SJSA1 (cell line): ENCODE results near the gene SLC44A5. TPM values are rescaled to one million over a fixed set of nuclear protein-coding genes. Genes with fewer than 3 reads are reported as not detected.
"Not testable (repeated sequence)": the region's sequence is repeated elsewhere in the genome, so short reads cannot be mapped to it uniquely, and the experiment has no call there.

Experiments used
- DNase-seq, 2 experiments: peaks; one replicate each; pipeline ENCODE4 v3.0.0-alpha.2; 2015 to 2020; ENCODE audit warnings: low spot score in 2 of 2, low read depth in 1 of 2
- H3K27ac ChIP-seq: fragments of 250-450 bp; sonication (Bioruptor Pico); 2 replicates; pipeline ENCODE4 v1.5.1; 2020; ENCODE audit warnings: mild to moderate bottlenecking, moderate library complexity
- H3K27me3 ChIP-seq: fragments of 250-450 bp; sonication (Bioruptor Pico); replicated peaks from 2 replicates; pipeline ENCODE4 v1.5.1; 2020; ENCODE audit warnings: mild to moderate bottlenecking, moderate library complexity
- H3K36me3 ChIP-seq: fragments of 250-450 bp; sonication (Bioruptor Pico); 2 replicates; pipeline ENCODE4 v1.5.1; 2020; ENCODE audit warnings: mild to moderate bottlenecking
- H3K4me1 ChIP-seq: fragments of 250-450 bp; sonication (Bioruptor Pico); replicated peaks from 2 replicates; pipeline ENCODE4 v1.6.1; 2021; ENCODE audit warnings: mild to moderate bottlenecking
- H3K4me3 ChIP-seq: fragments of 250-450 bp; sonication (Bioruptor Pico); 2 replicates; pipeline ENCODE4 v1.5.1; 2020; ENCODE audit warnings: mild to moderate bottlenecking
- H3K9me3 ChIP-seq: fragments of 250-450 bp; sonication (Bioruptor Pico); replicated peaks from 2 replicates; pipeline ENCODE4 v1.5.1; 2020; ENCODE audit warnings: mild to moderate bottlenecking
- total RNA-seq: library from RNA; depleted of rRNA; stranded (reverse); fragments of >200 nt; shearing (Covaris generic); gene quantifications from 2 replicates; pipeline ENCODE4 v1.2.3, GENCODE V29; 2014

SLC44A5 gene
- total RNA-seq, 1 experiment from 2014 or later: 0.05 TPM

DNA sequence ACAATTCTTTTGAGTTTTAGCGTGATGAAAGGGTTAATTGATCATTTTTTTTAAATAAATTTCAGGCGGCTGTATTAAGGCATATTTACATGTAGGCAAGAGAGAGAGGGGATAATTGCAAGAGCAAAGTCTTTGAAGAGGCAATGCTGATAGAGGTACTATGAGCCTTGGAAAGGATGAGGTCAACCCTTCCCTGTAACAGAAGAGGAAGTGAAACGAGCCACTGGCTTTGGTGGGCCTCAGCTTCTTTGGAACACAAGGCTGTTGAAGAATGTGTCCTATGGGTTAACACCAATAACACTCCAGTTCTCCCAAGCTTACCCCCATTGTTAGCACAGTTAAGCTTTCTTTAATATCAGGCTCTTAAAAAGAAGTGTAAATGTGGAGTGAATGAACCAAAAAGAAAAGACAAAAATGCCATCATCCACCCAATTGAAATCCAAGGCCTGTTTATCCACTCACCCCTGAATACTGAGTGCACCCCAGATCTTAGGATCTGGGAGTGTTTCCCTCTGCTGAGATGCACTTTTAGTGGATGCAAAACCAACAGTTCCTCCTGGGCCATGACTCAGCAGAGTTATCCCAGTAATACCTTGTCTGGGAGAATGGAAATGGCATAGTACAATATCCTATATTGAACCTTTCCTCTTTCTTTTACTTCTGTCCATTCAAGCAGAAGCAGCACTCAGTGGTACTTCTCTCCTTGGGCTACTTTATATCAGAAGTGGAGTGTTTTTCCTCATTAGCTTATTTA lies 216.4 kb downstream of the SLC44A5 start:
- no peak overlapping the region for H3K4me3 ChIP-seq
- H3K36me3 ChIP-seq: no peaks in the 10 kb centered on the region
- no peaks in the 10 kb centered on the region for H3K9me3 ChIP-seq
- H3K4me1 ChIP-seq: no peaks in the 10 kb centered on the region
- no peak for DNase-seq
- no peaks in the 10 kb centered on the region for H3K27me3 ChIP-seq
- no peak overlapping the region for H3K27ac ChIP-seq

DNA sequence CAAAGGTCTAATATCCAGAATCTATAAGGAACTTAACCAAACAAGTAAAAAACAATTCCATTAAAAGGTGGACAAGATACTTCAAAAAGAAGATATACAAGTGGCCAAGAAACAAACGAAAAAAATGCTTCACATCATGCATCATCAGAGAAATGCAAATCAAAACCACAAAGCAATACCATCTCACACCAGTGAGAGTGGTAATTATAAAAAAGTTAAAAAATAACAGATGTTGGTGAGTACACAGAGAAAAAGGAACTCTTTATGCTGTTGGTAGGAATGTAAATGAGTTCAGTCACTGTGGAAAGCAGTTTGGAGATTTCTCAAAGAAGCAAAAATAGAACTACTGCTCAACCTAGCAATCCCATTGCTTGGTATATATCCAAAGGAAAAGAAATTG lies 218.6 kb downstream of the SLC44A5 start:
- no peaks in the 10 kb centered on the region for H3K4me1 ChIP-seq
- no peaks in the 10 kb centered on the region for H3K27me3 ChIP-seq
- no peaks in the 10 kb centered on the region for H3K36me3 ChIP-seq
- no peak overlapping the region for H3K4me3 ChIP-seq
- no peaks in the 10 kb centered on the region for H3K9me3 ChIP-seq
- DNase-seq: no peak
- H3K27ac ChIP-seq: no peak overlapping the region

DNA sequence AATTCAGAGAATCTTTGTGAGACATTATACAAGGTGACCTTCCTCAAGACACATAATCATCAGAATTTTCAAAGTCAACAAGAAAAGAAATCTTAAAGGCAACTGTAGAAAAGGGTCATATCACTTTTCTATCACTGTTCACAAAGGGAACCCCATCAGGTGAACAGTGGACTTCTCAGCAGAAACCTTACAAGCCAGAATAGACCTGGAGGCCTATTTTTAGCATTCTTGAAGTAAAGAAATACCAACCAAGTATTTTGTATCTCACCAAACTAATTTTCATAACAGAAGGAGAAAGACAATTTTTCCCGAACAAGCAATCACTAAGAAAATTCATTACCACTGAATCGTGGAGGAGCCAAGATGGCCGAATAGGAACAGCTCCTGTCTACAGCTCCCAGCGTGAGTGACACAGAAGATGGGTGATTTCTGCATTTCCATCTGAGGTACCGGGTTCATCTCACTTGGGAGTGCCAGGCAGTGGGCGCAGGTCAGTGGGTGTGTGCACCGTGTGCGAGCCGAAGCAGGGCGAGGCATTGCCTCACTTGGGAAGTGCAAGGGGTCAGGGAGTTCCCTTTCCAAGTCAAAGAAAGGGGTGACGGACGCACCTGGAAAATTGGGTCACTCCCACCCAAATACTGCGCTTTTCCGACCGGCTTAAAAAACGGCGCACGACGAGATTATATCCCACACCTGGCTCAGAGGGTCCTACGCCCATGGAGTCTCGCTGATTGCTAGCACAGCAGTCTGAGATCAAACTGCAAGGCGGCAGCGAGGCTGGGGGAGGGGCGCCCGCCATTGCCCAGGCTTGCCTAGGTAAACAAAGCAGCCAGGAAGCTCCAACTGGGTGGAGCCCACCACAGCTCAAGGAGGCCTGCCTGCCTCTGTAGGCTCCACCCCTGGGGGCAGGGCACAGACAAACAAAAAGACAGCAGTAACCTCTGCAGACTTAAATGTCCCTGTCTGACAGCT lies 235.2 kb downstream of the SLC44A5 start:
- not testable (repeated sequence) for H3K36me3 ChIP-seq, H3K4me1 ChIP-seq, H3K9me3 ChIP-seq, H3K4me3 ChIP-seq, H3K27ac ChIP-seq, DNase-seq, H3K27me3 ChIP-seq

DNA sequence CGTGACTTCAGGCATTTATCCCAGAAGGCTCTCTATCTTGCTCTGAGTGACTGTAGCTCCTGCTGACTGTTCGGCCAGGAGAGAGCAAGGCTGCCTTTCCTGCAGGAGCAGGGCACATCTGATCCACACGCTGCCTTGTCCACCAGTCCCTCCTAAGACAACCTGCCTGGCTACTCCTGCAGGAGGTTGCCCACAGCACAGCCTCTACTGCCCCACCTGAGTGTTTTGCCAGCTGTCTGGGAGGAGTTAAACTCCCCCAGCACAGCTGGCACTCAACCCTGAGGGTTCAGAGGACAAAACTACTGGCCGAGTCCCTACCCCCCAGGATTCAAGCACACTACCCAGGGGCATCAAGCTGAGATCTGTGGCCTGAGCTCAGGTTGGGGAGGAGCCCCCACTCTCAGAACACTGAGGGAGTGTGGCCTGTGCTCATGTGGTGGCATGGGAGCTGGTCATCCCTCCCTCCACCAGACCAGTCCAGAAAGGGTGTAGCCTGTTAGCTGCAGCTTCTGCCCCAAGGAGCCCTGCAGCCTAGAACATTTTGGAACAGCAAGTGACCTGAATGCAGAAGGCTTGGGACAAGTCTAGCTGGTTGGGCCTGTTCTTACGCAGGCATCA lies 237.3 kb downstream of the SLC44A5 start:
- no peak for DNase-seq
- Histone ChIP-seq H3K27ac (no peak overlapping the region), H3K36me3 (no peaks in the 10 kb centered on the region), H3K4me1 (no peaks in the 10 kb centered on the region), H3K9me3 (no peaks in the 10 kb centered on the region), H3K27me3 (no peaks in the 10 kb centered on the region), H3K4me3 (no peak overlapping the region)

DNA sequence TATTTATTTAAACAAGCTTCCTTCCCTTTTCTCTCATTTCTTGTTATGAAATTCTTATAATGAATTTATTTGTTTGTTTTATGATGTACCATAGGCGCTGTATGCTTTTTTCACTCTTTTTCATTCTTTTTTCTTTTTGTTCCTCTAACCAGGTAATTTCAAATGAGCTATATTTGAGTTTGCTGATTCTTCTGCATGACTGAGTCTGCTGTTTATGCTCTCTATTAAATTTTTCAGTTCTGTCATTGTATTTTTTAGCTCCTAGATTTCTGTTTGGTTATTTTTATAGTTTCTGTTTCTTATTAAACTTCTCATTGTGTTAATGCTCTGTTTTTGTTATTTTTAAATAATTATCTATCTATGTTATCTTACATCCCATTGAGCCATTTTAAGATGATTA lies 244.3 kb downstream of the SLC44A5 start:
- no peaks in the 10 kb centered on the region for H3K27me3 ChIP-seq
- H3K9me3 ChIP-seq: peaks cover 5% of the 10 kb centered on the region; the same call in 1 of the 2 replicates
- no peak for DNase-seq
- no peaks in the 10 kb centered on the region for H3K36me3 ChIP-seq
- H3K4me3 ChIP-seq: no peak overlapping the region
- no peak overlapping the region for H3K27ac ChIP-seq
- no peaks in the 10 kb centered on the region for H3K4me1 ChIP-seq

DNA sequence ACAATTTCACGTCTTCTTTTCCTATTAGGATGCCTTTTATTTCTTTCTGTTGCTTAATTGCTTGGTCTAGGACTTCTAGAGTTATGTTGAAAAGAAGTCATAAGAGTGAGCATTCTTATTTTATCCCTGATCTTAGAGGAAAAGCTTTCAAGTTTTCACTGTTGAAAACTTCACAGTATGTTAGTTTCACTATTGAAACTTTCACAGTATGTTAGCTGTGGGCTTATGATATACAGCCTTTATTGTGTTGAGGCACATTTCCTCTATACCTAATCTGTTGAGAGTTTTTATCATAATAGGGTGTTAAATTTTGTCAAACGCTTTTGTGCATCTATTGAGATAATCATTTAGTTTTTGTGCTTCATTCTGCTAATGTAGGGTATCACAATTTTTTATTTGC lies 249.7 kb downstream of the SLC44A5 start:
- no peak for DNase-seq
- Histone ChIP-seq H3K9me3 (no peaks in the 10 kb centered on the region), H3K27me3 (no peaks in the 10 kb centered on the region), H3K4me1 (no peaks in the 10 kb centered on the region), H3K27ac (no peak overlapping the region), H3K36me3 (no peaks in the 10 kb centered on the region), H3K4me3 (no peak overlapping the region)

DNA sequence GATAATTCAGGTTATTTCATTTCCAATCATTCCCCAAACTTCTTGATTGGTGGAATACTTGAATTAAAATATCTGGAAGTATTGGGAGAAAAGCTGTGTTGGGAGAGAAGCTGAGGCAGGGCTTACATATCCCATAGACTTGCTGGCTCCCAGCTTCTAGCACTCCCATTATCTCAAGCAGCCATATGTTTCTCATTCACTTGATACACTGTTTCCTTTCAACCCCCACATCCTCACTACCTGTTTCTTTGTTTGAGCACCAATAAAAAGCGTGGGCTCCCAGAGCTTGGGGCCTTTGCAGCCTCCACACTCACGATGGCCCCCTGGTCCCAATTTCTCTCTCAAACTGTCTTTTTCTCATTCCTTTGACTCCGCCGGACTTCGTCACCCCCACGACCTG lies 256.6 kb downstream of the SLC44A5 start:
- not testable (repeated sequence) for H3K4me1 ChIP-seq, H3K36me3 ChIP-seq, H3K9me3 ChIP-seq, H3K27ac ChIP-seq, H3K27me3 ChIP-seq, DNase-seq, H3K4me3 ChIP-seq

DNA sequence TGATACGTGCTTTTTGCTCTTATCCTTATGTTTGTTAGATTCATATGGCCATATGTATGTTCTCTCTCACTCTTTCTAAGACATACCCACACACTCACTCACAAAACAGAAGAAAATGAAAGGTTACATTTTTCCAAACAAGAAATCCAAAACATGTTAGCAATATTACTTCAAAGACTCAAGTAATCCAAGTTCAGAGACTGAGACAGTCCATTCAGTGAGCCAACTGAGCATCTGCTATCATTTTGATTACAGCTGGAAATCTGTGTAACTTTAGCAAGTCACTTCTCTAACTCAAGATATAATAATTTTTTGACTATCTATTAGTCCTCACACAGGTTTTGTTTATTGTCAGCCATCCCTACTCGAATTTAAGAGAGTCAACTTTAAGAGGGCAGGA lies 257.9 kb downstream of the SLC44A5 start:
- H3K9me3 ChIP-seq: no peaks in the 10 kb centered on the region

DNA sequence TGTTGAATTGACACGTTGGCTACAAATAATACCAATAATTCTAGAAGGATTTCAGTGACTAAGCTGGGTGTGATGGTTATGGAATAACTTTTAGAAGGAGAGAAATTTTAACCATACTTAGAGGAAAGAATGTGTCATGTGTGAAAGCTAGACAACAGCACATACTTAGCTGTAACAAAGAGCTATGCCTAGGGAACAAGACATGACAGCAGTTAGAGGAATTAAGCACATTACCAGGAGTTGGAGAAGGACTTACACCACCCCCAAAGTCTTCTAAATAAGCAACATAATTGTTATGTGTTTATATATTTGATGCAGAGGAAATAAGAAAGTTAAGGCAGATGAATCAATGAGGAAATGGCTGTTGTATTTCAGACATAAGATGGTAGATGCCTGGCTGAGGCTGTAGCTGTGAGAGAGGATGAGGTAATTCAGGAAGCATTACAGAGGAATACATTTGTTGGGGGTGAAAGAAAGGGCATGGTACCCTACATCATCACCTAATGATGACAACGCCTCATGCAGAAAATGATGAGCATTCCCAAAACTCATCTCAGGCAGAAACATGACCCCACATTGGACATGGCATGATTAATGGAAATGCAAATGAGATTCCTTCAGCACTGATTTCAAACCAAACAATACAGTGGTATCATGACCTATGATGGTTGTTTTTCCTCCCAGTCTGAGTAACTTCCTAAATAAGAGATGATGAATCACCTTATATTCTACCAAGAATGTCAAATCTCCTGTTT lies 265.2 kb downstream of the SLC44A5 start:
- Histone ChIP-seq H3K27ac (no peak overlapping the region), H3K9me3 (no peaks in the 10 kb centered on the region), H3K4me3 (no peak overlapping the region), H3K4me1 (no peaks in the 10 kb centered on the region), H3K36me3 (no peaks in the 10 kb centered on the region), H3K27me3 (no peaks in the 10 kb centered on the region; the same call in 1 of the 2 replicates)
- DNase-seq: no peak

More for the DNA sequence above, 257.9 kb downstream of the SLC44A5 start:
- no peak overlapping the region for H3K4me3 ChIP-seq
- no peak for DNase-seq
- no peaks in the 10 kb centered on the region for H3K27me3 ChIP-seq
- no peaks in the 10 kb centered on the region for H3K36me3 ChIP-seq
- H3K4me1 ChIP-seq: no peaks in the 10 kb centered on the region
- no peak overlapping the region for H3K27ac ChIP-seq

DNA sequence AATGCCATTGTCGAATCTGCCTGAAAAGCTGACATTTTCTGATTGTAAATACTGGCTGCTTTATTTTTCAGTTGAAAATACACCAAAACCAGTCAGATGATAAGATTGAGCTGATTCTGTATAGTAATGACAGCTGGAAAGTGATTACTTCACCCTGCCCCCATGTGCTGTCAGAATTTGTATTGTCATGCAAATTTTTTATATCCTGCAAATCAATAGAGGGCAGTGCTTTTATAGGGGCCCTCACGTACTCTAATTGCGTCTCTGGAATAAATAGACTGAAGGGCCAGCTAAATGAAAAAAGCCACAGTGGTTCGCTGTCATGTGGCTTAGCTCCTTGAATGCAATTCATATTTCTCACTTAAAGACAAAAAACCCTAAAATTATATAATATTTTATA lies 268.1 kb downstream of the SLC44A5 start:
- no peaks in the 10 kb centered on the region; the same call in 1 of the 2 replicates for H3K27me3 ChIP-seq
- no peak overlapping the region for H3K4me3 ChIP-seq
- no peak overlapping the region for H3K27ac ChIP-seq
- no peaks in the 10 kb centered on the region for H3K9me3 ChIP-seq
- H3K36me3 ChIP-seq: no peaks in the 10 kb centered on the region
- no peaks in the 10 kb centered on the region for H3K4me1 ChIP-seq
- no peak for DNase-seq

DNA sequence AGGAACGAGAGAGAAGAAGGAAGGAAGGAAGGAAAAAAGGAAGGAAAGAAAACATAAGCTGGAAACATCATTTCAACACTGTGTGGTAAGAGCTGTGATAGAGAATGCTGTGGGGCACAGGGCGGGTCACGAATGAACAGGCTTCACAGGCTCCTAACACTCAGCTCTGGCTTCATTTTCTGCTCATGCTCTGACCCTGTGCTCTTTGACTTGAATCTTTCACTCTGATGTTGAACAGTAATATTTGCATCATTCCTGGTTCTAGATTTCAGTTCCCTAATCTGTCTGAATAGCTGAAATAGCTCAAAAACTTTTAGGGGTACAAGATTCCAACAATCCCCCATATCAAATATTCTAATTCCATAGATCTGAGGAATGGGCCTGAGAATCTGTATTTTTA lies 269.4 kb downstream of the SLC44A5 start:
- no peak overlapping the region for H3K4me3 ChIP-seq
- no peaks in the 10 kb centered on the region; the same call in 1 of the 2 replicates for H3K27me3 ChIP-seq
- no peaks in the 10 kb centered on the region for H3K9me3 ChIP-seq
- no peak overlapping the region for H3K27ac ChIP-seq
- DNase-seq: no peak
- no peaks in the 10 kb centered on the region for H3K36me3 ChIP-seq
- H3K4me1 ChIP-seq: no peaks in the 10 kb centered on the region

DNA sequence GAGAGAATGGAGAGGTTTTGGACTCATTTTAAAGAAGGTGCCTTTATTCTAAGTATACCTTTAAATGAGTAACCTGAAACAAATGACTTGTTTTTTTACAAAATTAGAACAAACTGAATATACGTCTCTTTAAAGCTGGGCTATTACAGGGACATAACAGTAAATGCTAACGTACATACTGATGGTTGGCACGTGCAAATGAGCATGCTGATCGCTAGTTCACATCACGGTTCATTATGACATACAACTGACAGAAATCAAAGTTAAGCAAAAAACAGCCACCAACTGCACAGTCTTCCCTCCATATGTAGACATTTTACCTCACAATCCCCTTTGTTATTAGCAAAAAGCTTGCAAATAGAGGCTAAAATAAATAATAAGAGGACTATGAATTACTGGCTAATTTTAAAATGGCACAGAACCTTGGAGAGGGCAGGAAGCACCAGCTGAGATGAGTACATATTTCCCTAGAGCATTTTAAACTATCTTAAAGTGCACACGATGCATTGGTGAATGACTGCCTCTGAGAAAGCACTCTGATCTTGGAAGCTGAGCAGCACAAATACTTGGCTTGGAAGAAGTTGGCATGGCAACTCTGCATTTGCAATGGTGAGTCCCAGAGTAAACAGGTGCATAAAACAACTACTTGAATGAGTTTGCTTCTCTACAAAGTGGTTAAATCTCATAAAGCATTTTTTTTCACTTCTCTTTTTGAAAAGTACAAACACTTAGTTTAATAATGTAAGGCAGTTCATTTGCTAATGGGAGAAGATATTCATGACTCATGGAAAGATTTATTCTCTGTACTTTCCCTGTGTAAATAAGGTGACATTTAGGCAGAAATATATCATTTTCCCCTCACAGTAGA lies 272.1 kb downstream of the SLC44A5 start:
- Histone ChIP-seq H3K4me3 (no peak overlapping the region), H3K27ac (no peak overlapping the region), H3K4me1 (no peaks in the 10 kb centered on the region), H3K36me3 (no peaks in the 10 kb centered on the region), H3K27me3 (no peaks in the 10 kb centered on the region; the same call in 1 of the 2 replicates), H3K9me3 (no peaks in the 10 kb centered on the region)
- no peak for DNase-seq
